HG03460 (cell line): Measurements from ENCODE around the gene ZBTB38.

Source experiments
- ATAC-seq: cut with Tn5 transposase; IDR thresholded peaks from one replicate; pipeline ENCODE4 v1.9.1; 2021; ENCODE audit not compliant: unreplicated experiment

Gene ZBTB38

DNA sequence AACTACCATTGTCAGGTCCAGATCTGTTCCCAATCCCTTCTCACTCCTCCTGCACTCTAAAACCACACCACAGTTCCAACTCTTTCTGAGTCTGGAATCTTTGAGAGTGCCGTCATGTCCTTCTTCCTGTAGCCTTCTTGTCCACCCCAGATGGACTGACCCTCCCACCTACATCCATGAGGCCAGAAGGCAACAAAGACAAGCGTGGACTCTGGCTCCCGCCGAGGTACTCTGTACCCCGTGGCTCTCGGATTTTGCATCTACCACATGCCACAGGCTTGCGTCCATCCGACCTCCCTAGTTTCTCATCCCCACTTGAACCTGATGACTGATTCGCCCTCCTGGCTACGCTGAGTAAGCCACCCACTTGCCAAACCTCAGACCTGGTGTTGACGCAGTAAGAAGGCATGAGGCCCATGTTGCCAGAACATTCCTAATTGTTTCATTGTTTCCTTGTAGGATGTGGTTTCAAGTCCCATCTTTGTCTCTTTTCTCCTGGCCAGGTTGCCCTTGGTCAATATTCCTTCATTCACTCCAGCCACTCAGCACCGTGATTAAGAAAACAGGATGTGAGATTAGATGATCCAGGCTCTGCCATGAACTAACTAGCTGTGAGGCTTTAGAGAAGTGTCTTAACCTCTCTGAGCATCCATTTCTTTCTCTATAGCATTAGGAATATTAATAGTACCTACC lies 1.1 kb upstream of the ZBTB38 start:
- ATAC-seq, result no peak

DNA sequence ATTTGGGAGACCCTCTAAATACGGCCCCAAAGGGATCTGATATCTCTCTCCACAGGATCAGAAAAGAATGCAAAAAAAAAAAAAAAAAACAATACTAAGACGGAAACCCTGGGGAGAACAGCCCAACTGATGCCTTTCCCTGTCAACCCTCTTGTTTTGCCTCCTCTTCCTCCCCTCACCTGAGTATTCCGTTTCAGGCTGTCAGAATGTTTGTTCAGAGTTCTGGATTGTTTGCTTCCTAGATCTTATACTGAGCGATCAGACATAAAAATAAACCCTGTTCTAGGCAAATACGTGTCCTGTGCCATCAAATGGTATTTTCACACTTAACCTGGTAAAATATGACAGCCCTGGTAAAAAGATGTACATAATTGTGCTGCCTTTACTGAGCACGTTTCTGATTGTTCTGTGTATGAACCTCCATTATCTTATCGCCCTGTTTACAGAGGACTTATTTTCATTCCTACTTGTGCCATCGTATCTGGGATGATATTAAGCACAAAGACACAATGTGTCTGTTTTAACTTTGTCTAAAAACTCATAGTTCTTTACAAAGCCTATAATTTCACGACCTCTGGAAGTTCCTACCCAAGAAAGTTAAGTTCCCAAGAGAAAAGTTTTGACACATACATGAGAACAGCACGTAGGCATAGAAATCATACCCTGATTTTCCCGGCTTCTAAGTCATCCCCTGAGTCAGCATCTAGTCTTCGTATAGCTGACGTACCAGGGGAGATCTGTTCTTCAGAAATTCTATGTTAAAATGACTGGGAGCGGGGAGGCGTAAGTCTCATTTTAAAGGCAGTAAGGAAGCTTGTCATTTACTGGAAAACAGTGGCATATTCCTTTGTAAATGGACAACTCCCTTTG lies 856 bp downstream of the ZBTB38 start:
- ATAC-seq, result no peak

DNA sequence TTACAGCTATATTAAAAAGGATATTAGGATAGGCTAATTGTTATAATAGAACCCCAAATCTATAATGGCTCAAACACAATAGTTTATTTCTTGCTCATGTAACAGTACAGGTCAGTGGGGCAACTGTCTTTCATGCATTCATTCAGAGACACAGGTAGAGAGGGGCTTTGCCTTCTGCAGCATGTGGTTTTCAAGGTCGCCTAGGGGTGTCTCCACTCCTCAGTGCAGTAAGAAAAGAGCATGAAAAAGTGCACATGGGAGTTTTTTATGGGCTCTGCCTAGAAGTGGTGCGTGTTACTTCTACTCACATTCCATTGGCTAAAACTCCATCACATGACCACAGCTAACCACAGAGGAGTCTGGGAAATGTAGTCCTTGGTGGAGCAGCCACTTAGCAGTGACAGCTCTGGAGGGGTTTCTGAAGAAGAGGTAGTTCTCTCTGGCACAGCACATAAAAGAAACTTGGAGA lies 1.8 kb downstream of the ZBTB38 start:
- ATAC-seq, result peak; percentile 73

DNA sequence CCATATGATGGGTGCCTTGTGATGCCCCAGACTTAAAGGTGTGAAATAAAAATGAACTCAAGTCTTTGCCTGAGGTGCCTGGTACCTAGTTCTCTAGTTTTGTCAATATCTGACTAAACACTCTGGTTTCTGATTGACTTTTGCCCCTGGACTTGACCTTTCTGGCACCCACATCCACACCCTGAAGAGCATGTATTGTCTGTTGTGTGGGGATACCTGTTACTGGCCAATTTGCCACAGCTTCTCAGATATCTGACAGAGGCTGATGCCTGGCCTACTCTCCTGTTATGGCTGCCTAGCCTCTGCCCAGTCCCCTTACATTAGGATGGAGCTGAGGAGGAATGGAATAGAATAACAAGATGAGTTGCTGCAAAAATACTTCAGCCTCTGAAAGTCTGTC lies 3.6 kb downstream of the ZBTB38 start:
- no peak for ATAC-seq

DNA sequence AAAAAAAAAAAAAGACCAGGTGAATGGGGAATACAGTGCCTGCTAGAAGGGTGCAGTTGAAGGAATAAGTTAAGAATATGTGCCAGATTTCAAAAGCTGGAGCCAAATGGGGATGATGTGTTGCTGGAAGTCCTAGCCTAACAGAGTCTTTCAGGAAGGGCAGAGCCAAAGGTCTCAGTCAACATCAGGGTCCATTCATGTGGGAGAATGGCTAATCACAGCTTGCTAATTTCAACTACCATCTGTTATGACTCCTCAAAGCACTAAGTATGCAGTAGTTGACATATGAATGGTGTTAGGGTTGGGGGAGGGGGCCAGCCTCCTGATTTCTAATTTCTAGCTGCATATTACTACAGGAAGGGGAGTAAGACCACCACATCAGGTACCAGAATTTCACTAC lies 4.4 kb downstream of the ZBTB38 start:
- ATAC-seq, result no peak

DNA sequence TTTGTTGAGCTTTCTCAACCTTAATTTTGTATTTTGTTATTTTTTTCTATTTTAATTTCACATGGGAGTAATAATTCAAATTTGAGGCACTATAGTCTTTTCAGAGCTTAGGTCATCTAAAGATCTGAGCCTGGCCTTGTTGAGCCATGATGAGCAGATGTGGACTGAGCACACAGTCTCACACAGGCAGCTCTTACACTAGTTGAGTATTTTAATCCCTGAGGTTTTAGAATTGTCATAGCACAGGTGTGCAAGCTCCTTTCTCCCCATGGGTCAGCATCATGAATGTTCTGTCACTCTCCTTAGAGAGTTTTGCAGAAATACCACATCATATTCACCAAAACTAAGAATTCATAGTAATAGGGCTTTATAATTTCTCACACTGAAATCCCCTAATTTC lies 4.9 kb downstream of the ZBTB38 start:
- ATAC-seq, result no peak

DNA sequence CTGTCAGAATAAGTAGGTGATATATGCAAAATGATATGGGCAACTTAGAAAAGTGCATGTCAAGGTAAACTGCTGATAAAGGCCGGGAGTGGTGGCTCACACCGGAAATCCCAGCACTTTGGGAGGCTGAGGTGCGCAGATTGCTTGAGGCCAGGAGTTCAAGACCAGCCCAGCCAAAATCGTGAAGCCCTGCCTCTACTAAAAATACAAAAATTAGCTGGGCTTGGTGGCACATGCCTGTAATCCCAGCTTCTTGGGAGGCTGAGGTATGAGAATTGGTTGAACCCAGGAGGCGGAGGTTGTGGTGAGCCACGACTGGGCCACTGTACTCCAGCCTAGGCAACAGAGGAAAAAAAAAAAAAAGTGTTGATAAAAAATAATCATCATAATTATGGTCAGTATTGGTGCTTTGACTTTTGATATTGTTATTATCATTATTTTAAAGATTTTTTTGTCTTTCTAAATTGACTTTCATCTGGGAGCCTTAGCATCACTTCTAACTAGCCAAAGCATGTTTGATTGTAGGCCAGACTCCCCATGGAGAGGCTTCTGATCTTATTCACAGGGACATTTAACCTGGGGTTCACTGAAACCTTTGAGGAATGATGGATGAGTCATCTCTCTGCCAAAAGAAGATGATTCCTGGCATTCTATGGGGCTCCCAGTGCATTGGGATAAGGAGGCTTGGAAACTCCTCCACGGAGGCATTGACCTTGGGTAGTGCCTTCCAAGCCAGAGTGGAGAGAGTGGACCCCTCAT lies 5.6 kb downstream of the ZBTB38 start:
- no peak for ATAC-seq

DNA sequence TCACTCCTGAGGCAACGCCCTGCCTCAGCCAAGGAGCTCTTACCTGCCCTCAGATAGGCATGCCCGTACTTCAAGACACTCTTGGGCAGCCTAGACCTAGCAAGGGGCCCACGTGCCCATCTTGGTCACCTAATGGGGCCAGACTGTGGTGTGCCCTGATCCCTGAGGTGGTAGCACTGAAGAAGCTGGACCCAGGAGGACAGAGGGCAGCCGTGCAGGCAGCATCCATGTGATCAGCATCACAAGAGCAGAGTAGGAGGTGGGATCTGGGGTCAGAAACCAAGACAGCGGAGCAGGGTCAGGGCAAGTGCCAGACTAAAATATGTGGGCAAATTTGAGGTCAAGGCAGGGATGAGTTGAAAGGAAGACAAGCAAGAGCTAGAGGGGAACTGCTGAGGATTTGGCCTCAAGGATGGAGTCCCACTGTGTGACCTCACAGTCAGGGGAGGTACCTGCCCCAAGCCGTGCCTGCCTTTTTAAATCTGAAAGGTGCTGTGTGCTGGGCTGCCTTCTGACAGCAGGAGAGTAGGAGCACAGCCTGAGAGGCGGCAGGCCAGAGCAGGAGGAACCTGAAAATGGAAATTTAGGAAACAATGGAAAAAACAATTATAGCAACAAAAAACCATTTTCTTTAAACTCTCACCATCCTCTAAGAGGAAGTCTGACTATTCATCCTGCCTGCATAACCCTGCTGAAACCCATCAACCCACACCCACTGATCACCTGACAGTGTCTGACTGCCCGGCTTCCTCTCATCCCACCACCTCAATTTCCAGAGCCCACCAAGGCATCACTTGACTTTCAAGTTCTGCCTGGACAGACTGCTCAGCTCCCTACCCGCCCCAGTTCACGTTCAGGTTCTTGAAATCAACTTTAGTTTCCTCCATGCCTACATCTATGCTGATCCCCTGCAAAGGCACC lies 7.3 kb downstream of the ZBTB38 start:
- ATAC-seq, result no peak

DNA sequence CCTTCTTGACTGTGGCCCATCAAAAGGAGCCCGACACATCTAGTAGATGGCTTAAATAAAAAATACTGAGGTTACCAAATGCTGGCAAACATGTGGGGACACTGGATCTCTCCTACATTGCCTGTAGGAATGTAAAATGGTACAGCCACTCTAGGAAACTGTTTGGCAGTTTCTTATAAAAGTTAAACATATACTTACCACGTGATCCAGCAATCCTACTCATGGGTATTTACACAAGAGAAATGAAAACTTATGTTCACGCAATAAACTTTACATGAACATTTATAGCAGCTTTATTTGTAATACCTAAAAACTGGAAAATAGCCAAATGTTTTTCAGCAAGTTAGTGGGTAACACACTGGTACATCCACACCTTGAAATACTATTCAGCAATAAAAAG lies 9.1 kb downstream of the ZBTB38 start:
- no peak for ATAC-seq

DNA sequence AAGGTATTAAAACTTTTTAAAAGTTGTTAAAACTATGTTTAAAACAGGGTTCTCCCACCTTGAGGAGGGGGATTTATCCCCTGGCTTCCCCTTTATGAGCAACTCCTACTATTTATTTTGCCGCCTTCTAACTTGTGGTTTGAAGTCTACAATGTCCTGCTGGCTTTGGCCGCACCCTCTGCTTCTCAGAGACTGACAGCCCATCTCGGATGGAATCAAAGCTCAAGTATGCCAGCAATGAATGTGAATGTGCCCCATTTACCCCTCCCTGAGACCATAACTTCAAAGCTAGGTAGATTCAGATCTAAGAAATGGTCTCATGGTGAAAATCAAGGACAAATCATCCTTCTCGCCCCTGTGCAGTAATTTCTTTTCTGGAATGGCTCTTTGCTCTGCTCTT lies 10.3 kb downstream of the ZBTB38 start:
- no peak for ATAC-seq

DNA sequence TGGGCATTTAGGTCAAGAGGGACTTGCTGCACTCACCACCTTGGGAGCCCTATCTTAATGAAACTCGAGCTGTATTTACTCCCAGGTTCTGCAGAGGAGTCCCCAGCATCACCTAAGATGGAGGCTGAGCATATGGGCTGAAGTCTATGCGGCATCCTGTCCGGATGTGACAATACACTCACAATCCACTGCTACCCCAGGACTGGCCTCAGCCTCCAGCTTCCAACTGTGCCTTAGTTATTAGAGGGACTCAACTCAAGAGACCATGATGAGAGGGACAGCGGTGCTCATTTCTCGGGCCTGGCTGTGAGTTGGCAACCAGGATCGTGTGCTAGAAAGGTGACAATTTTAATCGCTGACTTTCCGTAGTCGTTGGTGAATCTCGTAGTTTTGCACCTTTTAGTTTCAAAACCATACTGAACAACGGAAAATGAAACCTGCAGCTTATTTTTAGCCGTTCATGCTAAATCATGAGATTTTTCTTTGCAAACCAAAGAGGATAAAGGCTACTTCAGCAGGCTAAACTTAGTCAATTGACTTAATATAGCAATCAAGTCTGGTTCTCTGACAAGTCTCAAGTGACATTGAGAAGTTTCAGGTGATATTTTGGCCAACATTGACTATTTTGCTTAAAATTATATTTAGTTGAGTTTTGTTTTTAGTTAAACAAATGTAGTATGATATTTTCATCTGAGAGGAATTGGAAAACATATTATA lies 11.1 kb downstream of the ZBTB38 start:
- ATAC-seq, result peak; percentile 55

DNA sequence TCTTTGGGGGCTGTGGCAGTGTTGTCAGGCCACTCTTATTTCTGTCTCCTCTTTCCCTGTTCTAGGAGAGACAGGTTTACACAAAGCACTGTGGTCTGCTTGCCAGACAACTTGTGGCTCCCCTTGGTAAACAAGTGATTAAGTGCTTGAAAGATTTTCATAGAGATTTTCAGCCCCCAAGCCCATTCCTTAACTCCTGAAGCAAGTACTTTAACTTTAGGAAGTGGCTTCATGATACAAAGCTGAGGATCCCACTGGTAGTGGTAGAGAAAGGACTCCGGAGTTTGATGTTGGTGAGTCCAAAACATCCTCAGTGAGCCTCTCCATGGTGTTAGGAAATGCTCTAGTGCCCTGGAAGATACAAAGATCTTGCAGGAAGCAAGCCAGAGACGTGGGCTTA lies 12.0 kb downstream of the ZBTB38 start:
- ATAC-seq, result no peak

DNA sequence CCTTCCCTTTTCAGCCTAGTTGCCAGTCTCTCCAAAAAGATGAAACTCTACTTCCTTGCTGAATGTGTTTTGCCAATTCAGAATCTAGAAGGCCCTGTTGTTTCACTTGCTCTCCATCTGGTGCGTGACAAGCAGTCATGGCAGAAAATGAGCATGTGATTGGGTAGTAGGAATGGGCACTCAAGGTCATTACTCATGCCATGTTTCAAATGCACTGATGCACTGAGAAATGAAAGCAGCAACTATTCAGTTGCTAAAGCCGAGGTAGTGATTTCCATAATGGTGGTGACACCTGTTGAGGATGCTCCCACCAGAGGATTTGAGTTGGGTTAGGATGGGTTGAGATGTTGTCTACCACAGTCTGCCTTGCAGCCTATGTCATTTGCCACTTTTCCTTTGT lies 12.7 kb downstream of the ZBTB38 start:
- ATAC-seq, result peak; percentile 41

DNA sequence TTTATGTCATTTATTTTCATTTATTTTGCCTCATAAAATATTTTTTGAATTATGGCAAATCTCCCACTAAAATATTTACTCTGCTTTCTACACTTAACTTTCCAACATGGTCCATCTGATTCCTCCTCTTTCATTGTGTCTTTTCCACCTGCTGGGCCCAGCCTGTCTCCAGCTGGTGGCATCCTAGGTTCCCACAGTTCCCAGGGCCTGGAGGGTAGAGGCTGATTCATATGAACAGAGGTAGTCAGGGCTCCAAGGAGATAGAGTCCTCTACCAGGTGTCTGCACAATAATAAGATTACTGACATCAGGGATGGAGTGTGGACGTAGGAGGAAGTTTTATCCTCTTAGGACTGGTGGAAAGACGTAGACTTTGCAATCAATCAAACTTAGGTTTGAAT lies 14.3 kb downstream of the ZBTB38 start:
- no peak for ATAC-seq

DNA sequence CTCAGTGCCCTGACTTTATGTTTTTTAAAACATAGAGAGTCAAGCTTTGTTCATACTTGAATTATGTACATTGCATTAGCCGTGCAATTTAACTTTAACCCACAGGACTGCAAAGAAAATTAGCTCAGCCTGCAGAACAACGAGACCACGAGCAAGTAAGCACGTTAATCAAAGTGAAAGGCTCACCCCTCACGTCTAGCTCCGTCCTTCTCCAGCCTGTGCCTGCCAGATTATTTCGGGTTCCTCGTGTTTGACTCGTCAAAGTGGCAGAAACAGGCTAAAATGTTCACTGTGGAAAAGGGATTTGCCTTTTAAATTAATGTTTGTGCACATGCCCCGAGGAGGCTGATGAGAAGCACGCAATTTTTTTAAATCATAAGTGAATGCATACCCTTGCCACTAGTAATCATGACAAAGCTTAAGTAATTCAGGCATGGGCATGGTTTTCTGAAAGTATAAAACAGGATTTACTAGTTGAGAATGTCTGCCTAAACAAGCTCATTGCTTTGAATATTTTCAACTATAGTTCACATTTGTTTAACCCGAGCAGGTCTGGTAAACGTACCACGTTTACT lies 15.3 kb downstream of the ZBTB38 start:
- ATAC-seq, result no peak

DNA sequence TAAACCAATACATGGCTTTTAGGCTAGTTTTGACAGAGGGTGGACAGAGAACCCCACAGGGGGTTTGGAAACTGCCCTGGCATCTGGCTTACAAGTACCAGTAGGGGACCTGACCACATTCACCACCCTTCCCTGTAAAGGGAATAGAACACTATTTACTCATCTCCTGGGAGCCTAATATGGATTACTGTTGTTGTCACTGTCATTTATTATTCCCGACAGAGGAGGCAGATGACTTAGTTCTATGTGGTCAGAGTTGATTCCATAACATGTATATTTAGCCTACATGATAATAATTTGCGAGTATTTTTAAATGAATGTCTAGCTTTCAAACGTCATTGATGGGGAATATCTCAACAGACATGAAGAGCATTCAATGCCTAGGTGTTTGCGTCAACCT lies 15.9 kb downstream of the ZBTB38 start:
- ATAC-seq, result no peak

DNA sequence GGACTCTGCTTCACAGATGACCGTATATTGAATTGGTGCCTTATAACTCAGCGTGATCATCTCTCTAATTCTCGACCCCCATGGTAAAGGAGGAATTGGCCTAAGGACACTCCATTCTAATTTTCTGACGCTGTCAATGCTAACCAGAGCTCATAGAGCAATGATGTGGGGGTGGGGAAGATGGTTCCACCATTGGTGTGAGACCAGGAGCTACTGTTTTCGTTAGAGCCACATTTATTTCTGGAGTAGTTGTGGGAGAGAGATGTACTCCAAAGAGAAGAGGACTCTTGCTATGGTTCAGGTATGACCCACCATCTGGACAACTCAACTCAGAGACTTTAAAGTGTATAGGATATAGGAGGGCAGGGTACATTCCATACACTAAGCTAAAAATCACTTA lies 16.3 kb downstream of the ZBTB38 start:
- no peak for ATAC-seq

DNA sequence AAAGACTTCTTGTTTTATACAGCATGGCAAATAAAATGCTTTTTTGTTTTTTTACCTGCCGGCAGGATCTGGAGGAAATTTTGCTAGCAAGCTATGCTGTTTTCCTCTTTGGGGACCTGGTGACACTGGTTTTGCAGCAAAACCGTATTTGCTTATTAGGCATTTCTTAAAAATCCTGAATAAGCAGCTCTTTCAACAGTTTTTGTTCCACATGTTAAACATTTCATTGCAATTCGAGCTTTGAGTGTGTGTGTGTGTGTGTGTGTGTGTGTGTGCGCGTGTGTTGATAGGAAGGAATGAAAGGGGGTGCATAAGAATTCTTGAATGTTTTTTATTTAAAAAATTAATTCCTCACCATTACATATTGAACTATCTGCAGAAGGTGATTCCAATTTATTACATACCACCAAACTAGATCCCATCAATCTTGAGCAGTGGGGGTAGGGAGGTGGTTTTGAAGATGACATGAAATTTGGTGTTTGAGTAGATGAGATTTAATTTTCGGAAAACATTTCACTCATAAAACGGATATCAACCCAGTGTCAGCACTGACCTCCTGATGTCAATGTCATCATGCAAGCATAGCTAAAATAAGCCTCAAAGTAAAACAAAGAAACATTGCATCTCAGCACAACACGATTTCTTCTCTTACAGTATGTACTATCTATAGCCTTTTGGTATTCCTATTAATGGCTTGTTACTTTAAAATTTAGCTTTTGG lies 17.3 kb downstream of the ZBTB38 start:
- no peak for ATAC-seq

DNA sequence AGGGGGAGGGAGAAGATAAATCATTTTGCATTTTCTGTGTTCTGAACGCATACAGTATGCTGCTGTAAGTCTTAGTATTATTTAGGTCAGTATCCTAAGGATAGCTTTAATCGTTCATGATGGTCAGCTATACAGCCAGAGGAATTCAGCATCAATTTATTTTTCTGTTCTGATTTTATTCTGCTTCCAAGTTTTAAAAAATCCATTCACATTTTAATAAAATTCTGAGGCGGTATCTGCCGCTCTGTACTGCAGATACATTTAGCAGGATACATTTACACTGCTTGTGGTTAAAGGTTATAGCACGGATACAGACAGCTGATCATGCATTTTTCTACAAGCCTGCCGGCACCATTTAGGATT lies 17.8 kb downstream of the ZBTB38 start:
- no peak for ATAC-seq
